HepG2 (cell line): ENCODE data around the gene IQGAP2. TPM values are rescaled to one million over a fixed set of nuclear protein-coding genes. Genes with fewer than 3 reads are reported as not detected.
A peak's percentile ranks its signal among the peaks of the same experiment; 100 is the strongest.

Experiments
- ARID4A ChIP-seq: sonication (generic); formaldehyde crosslinking; IDR thresholded peaks from 2 replicates; pipeline ENCODE4 v1.5.0; 2020; ENCODE audit warnings: mild to moderate bottlenecking, missing genetic modification reagents, borderline replicate concordance
- ATF5 ChIP-seq: sonication (generic); formaldehyde crosslinking; IDR thresholded peaks from 2 replicates; pipeline ENCODE4 v1.4.0; 2020; ENCODE audit warnings: mild to moderate bottlenecking, low read depth, missing genetic modification reagents
- LBX2 ChIP-seq: sonication (generic); formaldehyde crosslinking; IDR thresholded peaks from 2 replicates; pipeline ENCODE4 v1.5.0; 2020; ENCODE audit warnings: missing genetic modification reagents, mild to moderate bottlenecking, borderline replicate concordance
- NFRKB ChIP-seq: fragments of 450-650 bp; IDR thresholded peaks from 2 replicates; pipeline ENCODE4 v1.6.1; 2017
- NR2C2 ChIP-seq: sonication (generic); formaldehyde crosslinking; IDR thresholded peaks from 2 replicates; pipeline ENCODE4 v1.4.0; 2020; ENCODE audit warnings: missing genetic modification reagents, mild to moderate bottlenecking, moderate library complexity, borderline replicate concordance
- PAX8 ChIP-seq: sonication (generic); formaldehyde crosslinking; IDR thresholded peaks from 2 replicates; pipeline ENCODE4 v1.8.0; 2022; ENCODE audit warnings: mild to moderate bottlenecking, missing genetic modification reagents, borderline replicate concordance
- PCBP2 ChIP-seq: fragments of 200-400 bp; formaldehyde crosslinking; optimal IDR thresholded peaks from 2 replicates; pipeline ENCODE3; 2018; ENCODE audit warnings: low read length, low read depth; ENCODE audit not compliant: poor library complexity, severe bottlenecking
- PPARG ChIP-seq: conservative IDR thresholded peaks from 2 replicates; pipeline ENCODE4 v1.6.1; 2016; ENCODE audit warnings: missing biosample characterization, missing genetic modification reagents
- PRDM10 ChIP-seq: sonication (generic); formaldehyde crosslinking; IDR thresholded peaks from 2 replicates; pipeline ENCODE4 v1.4.0; 2020; ENCODE audit warnings: low read depth, missing genetic modification reagents
- RFX3 ChIP-seq: IDR thresholded peaks from 2 replicates; pipeline ENCODE4 v1.6.1; 2016; ENCODE audit warnings: missing biosample characterization, missing genetic modification reagents
- SNAPC5 ChIP-seq: sonication (generic); formaldehyde crosslinking; IDR thresholded peaks from 2 replicates; pipeline ENCODE4 v1.8.1; 2023; ENCODE audit warnings: mild to moderate bottlenecking, missing genetic modification reagents, borderline replicate concordance
- SP2 ChIP-seq: sonication (generic); formaldehyde crosslinking; IDR thresholded peaks from 2 replicates; pipeline ENCODE4 v1.5.1; 2020; ENCODE audit warnings: mild to moderate bottlenecking, missing genetic modification reagents
- XRCC5 ChIP-seq: fragments of 200-400 bp; formaldehyde crosslinking; optimal IDR thresholded peaks from 2 replicates; pipeline ENCODE3; 2017; ENCODE audit warnings: mild to moderate bottlenecking, low read length
- ZNF609 ChIP-seq: sonication (generic); formaldehyde crosslinking; IDR thresholded peaks from 2 replicates; pipeline ENCODE4 v1.4.0; 2020; ENCODE audit warnings: mild to moderate bottlenecking, missing genetic modification reagents, borderline replicate concordance
- ZNF780A ChIP-seq: sonication (generic); formaldehyde crosslinking; IDR thresholded peaks from 2 replicates; pipeline ENCODE4 v1.8.0; 2022; ENCODE audit warnings: mild to moderate bottlenecking, missing genetic modification reagents, moderate library complexity
- polyA plus RNA-seq, 8 experiments: library from polyadenylated mRNA; depleted of rRNA in 3 of 8; stranded (reverse) in 7 of 8; unstranded in 1 of 8; fragments of >200 nt; fragmentation: Illumina TruSeq in 4 of 8; extraction: Trizol in 4 of 8; gene quantifications; 2 replicates each; pipeline versions ENCODE4 v1.2.1 to v1.2.3, GENCODE V29; 2011 to 2016; ENCODE audit warnings: low read depth in 4 of 8, missing spikeins in 1 of 8, mixed read lengths in 1 of 8; ENCODE audit not compliant: insufficient read depth in 1 of 8
- total RNA-seq, 5 experiments: library from RNA; depleted of rRNA; stranded (reverse); fragments of >200 nt; fragmentation: Illumina TruSeq; extraction: Trizol; gene quantifications; 2 replicates each; pipeline ENCODE4 v1.2.3, GENCODE V29; 2016; ENCODE audit warnings: low read depth in 1 of 5

Gene IQGAP2
- total and polyA plus RNA-seq, 2 of the 13 experiments (the other 11 are each of a cell fraction or from before 2014, with no cell fraction given) = 35.2 to 83.3 TPM

GRCh38 chr5:76384189-76384588 lies 18.9 kb upstream of the IQGAP2 start (continued):
- TF ChIP-seq ZNF780A (CRISPR knock-in tag) (no peak), PPARG (CRISPR knock-in tag) (peak; percentile 56; the same call in 1 of the 2 replicates), PAX8 (CRISPR knock-in tag) (no peak), PRDM10 (CRISPR knock-in tag) (no peak), RFX3 (no peak), NR2C2 (CRISPR knock-in tag) (peak; percentile 37; the same call in 1 of the 2 replicates), NFRKB (no peak), LBX2 (CRISPR knock-in tag) (no peak), ZNF609 (CRISPR knock-in tag) (peak; percentile 47; the same call in 1 of the 2 replicates), XRCC5 (peak; percentile 25), PCBP2 (no peak), ARID4A (no peak), ATF5 (no peak), SNAPC5 (no peak), SP2 (no peak)
